ENCODE results near the gene FBXL17.

FBXL17 gene

GRCh38 chr5:107849118-107849517, 532.8 kb downstream of the FBXL17 start:
- no peak for DNase-seq

- DNase-seq: no peak
These were observed 541.3 kb downstream of the FBXL17 start for GRCh38 chr5:107840592-107840991.

- no peak for DNase-seq
These were observed 541.7 kb downstream of the FBXL17 start for GRCh38 chr5:107840161-107840560.

GRCh38 chr5:107835096-107835495, 546.8 kb downstream of the FBXL17 start:
- no peak for DNase-seq

- DNase-seq: no peak
These were observed 549.2 kb downstream of the FBXL17 start for GRCh38 chr5:107832746-107833145.

- DNase-seq: peak; percentile 75
These were observed 550.1 kb downstream of the FBXL17 start for GRCh38 chr5:107831612-107832395.

- no peak for DNase-seq
These were observed 551.1 kb downstream of the FBXL17 start for GRCh38 chr5:107830750-107831149.

- DNase-seq: no peak
These were observed 555.4 kb downstream of the FBXL17 start for GRCh38 chr5:107826311-107827000.

GRCh38 chr5:107824821-107825220, 557.1 kb downstream of the FBXL17 start:
- no peak for DNase-seq

- DNase-seq: no peak
These were observed 560.6 kb downstream of the FBXL17 start for GRCh38 chr5:107821288-107821687.

GRCh38 chr5:107820429-107820828, 561.5 kb downstream of the FBXL17 start:
- DNase-seq: peak; percentile 55

GRCh38 chr5:107817951-107818350, 563.9 kb downstream of the FBXL17 start:
- DNase-seq: no peak

GRCh38 chr5:107817436-107817835, 564.5 kb downstream of the FBXL17 start:
- no peak for DNase-seq

GRCh38 chr5:107815109-107815508, 566.8 kb downstream of the FBXL17 start:
- DNase-seq: no peak

GRCh38 chr5:107814183-107814827, 567.6 kb downstream of the FBXL17 start:
- no peak for DNase-seq

- no peak for DNase-seq
These were observed 568.3 kb downstream of the FBXL17 start for GRCh38 chr5:107813559-107813958.

- peak; percentile 76 for DNase-seq
These were observed 569.2 kb downstream of the FBXL17 start for GRCh38 chr5:107812570-107813141.

- peak; percentile 49 for DNase-seq
These were observed 572.5 kb downstream of the FBXL17 start for GRCh38 chr5:107809201-107810034.
